ENCODE data around the gene LCN12. TPM values are rescaled to one million over a fixed set of nuclear protein-coding genes. Genes with fewer than 3 reads are reported as not detected.

LCN12 gene
- total RNA-seq, 1 donor from 2014 or later, result not detected

GRCh38 chr9:136957461-136957860 lies 5.4 kb downstream of the LCN12 start:
- no peak for DNase-seq (ENCODE audit: low read depth, low spot score)

GRCh38 chr9:136957901-136958300 lies 5.8 kb downstream of the LCN12 start:
- DNase-seq (ENCODE audit: low read depth, low spot score), result no peak

- no peak for DNase-seq (ENCODE audit: low read depth, low spot score)
These were observed 6.4 kb downstream of the LCN12 start for GRCh38 chr9:136958473-136958872.

GRCh38 chr9:136958898-136959850 lies 7.1 kb downstream of the LCN12 start:
- DNase-seq (ENCODE audit: low read depth, low spot score), result no peak

- no peak for DNase-seq (ENCODE audit: low read depth, low spot score)
These were observed 8.3 kb downstream of the LCN12 start for GRCh38 chr9:136960212-136960937.

GRCh38 chr9:136960938-136961275 lies 8.8 kb downstream of the LCN12 start:
- no peak for DNase-seq (ENCODE audit: low read depth, low spot score)

- DNase-seq (ENCODE audit: low read depth, low spot score), result no peak
These were observed 9.4 kb downstream of the LCN12 start for GRCh38 chr9:136961279-136962065.

GRCh38 chr9:136962163-136962562 lies 10.1 kb downstream of the LCN12 start:
- no peak for DNase-seq (ENCODE audit: low read depth, low spot score)

- DNase-seq (ENCODE audit: low read depth, low spot score), result no peak
These were observed 10.7 kb downstream of the LCN12 start for GRCh38 chr9:136962701-136963248.

- DNase-seq (ENCODE audit: low read depth, low spot score), result no peak
These were observed 11.3 kb downstream of the LCN12 start for GRCh38 chr9:136963341-136963740.

- DNase-seq (ENCODE audit: low read depth, low spot score), result no peak
These were observed 11.7 kb downstream of the LCN12 start for GRCh38 chr9:136963751-136964150.

GRCh38 chr9:136964171-136964689 lies 12.2 kb downstream of the LCN12 start:
- DNase-seq (ENCODE audit: low read depth, low spot score), result no peak

- no peak for DNase-seq (ENCODE audit: low read depth, low spot score)
These were observed 12.9 kb downstream of the LCN12 start for GRCh38 chr9:136964833-136965422.

- DNase-seq (ENCODE audit: low read depth, low spot score), result no peak
These were observed 13.9 kb downstream of the LCN12 start for GRCh38 chr9:136965771-136966484.

GRCh38 chr9:136968333-136969127 lies 16.5 kb downstream of the LCN12 start:
- DNase-seq (ENCODE audit: low read depth, low spot score), result no peak

GRCh38 chr9:136969150-136969549 lies 17.1 kb downstream of the LCN12 start:
- DNase-seq (ENCODE audit: low read depth, low spot score), result no peak

GRCh38 chr9:136969774-136970173 lies 17.7 kb downstream of the LCN12 start:
- DNase-seq (ENCODE audit: low read depth, low spot score), result no peak

GRCh38 chr9:136970361-136970760 lies 18.3 kb downstream of the LCN12 start:
- no peak for DNase-seq (ENCODE audit: low read depth, low spot score)

- DNase-seq (ENCODE audit: low read depth, low spot score), result no peak
These were observed 19.7 kb downstream of the LCN12 start for GRCh38 chr9:136971746-136972145.
